OCI-LY1 (cell line): ENCODE measurements around the gene TTC23L.

ENCODE experiments used
- EZH2 ChIP-seq: fragments of 200-600 bp; sonication (generic), shearing (Covaris generic); IDR thresholded peaks from 2 replicates; pipeline ENCODE4 v1.8.0; 2017; ENCODE audit warnings: borderline replicate concordance, mixed run types, mild to moderate bottlenecking, antibody characterized with exemption, low read length, moderate library complexity, mixed read lengths
- TF ChIP-seq, protein P1 (sequence below): fragments of 200-600 bp; sonication (generic), shearing (Covaris generic); IDR thresholded peaks from 2 replicates; pipeline ENCODE4 v1.5.1; 2017; ENCODE audit warnings: mild to moderate bottlenecking, antibody characterized with exemption, low read length, moderate library complexity, mixed read lengths

DNA sequence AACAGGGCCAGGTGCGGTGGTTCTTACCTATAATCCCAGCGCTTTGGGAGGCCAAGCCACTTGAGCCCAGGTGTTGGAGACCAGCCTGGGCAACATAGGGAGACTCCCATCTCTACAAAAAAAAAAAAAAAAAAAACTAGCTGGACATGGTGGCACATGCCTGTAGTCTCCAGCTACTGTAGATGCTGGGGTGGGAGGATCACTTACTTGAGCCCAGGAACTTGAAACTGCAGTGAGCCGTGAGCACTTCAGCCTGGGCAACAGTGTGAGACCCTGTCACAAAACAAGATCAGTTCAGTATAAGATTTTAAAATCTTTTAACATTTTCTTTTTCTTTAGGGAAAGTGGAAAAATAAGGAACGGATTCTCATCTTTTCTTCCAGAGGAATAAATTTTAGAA, 79.1 kb downstream of the TTC23L start:
- TF ChIP-seq, protein P1, sequence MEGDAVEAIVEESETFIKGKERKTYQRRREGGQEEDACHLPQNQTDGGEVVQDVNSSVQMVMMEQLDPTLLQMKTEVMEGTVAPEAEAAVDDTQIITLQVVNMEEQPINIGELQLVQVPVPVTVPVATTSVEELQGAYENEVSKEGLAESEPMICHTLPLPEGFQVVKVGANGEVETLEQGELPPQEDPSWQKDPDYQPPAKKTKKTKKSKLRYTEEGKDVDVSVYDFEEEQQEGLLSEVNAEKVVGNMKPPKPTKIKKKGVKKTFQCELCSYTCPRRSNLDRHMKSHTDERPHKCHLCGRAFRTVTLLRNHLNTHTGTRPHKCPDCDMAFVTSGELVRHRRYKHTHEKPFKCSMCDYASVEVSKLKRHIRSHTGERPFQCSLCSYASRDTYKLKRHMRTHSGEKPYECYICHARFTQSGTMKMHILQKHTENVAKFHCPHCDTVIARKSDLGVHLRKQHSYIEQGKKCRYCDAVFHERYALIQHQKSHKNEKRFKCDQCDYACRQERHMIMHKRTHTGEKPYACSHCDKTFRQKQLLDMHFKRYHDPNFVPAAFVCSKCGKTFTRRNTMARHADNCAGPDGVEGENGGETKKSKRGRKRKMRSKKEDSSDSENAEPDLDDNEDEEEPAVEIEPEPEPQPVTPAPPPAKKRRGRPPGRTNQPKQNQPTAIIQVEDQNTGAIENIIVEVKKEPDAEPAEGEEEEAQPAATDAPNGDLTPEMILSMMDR: no peak
- no peak for TF ChIP-seq EZH2
